Glomerular endothelial cell (primary cell): Measurements from ENCODE around the gene MRTFA. TPM values are rescaled to one million over a fixed set of nuclear protein-coding genes. Genes with fewer than 3 reads are reported as not detected.
"Not testable (repeated sequence)": the region's sequence is repeated elsewhere in the genome, so short reads cannot be mapped to it uniquely, and the experiment has no call there.

Source experiments
- DNase-seq: peaks from one replicate; pipeline ENCODE4 v3.0.0-alpha.2; 2011; ENCODE audit warnings: low read depth, low spot score; ENCODE audit errors: extremely low read depth
- total RNA-seq: library from RNA; depleted of rRNA; stranded (reverse); fragments of >200 nt; gene quantifications from 2 replicates; pipeline ENCODE4 v1.2.3, GENCODE V29; 2015

MRTFA gene
- total RNA-seq, 1 donor from 2014 or later, result 91.6 TPM

GRCh38 chr22:40560994-40561515 is 75.5 kb downstream of the MRTFA start:
- no peak for DNase-seq

- DNase-seq, result no peak
Measured at GRCh38 chr22:40560551-40560950, 76.0 kb downstream of the MRTFA start.

GRCh38 chr22:40557972-40558371 is 78.5 kb downstream of the MRTFA start:
- no peak for DNase-seq

- DNase-seq, result no peak
Measured at GRCh38 chr22:40556641-40557040, 79.9 kb downstream of the MRTFA start.

- not testable (repeated sequence) for DNase-seq
Measured at GRCh38 chr22:40554023-40554422, 82.5 kb downstream of the MRTFA start.

- no peak for DNase-seq
Measured at GRCh38 chr22:40553014-40553554, 83.4 kb downstream of the MRTFA start.

- no peak for DNase-seq
Measured at GRCh38 chr22:40552070-40552469, 84.4 kb downstream of the MRTFA start.

GRCh38 chr22:40547729-40548143 is 88.8 kb downstream of the MRTFA start:
- DNase-seq, result no peak

GRCh38 chr22:40544758-40545157 is 91.8 kb downstream of the MRTFA start:
- DNase-seq, result no peak

GRCh38 chr22:40542821-40543540 is 93.5 kb downstream of the MRTFA start:
- no peak for DNase-seq

GRCh38 chr22:40541300-40541699 is 95.2 kb downstream of the MRTFA start:
- no peak for DNase-seq

GRCh38 chr22:40540265-40540664 is 96.3 kb downstream of the MRTFA start:
- no peak for DNase-seq

GRCh38 chr22:40536149-40536548 is 100.4 kb downstream of the MRTFA start:
- DNase-seq, result not testable (repeated sequence)

- no peak for DNase-seq
Measured at GRCh38 chr22:40535642-40536041, 100.9 kb downstream of the MRTFA start.

GRCh38 chr22:40535189-40535512 is 101.4 kb downstream of the MRTFA start:
- DNase-seq, result no peak

- DNase-seq, result no peak
Measured at GRCh38 chr22:40534379-40535188, 101.9 kb downstream of the MRTFA start.

GRCh38 chr22:40533712-40534378 is 102.7 kb downstream of the MRTFA start:
- DNase-seq, result no peak

GRCh38 chr22:40531951-40532900 is 104.3 kb downstream of the MRTFA start:
- no peak for DNase-seq

GRCh38 chr22:40530391-40530790 is 106.1 kb downstream of the MRTFA start:
- DNase-seq, result not testable (repeated sequence)

- DNase-seq, result no peak
Measured at GRCh38 chr22:40529821-40530220, 106.7 kb downstream of the MRTFA start.
